ENCODE data around the gene MT1F.

The MT1F gene

GRCh38 chr16:56683424-56684172 lies 25.8 kb downstream of the MT1F start:
- no peak overlapping the region; the same call in 1 of the 2 replicates for H3K4me3 ChIP-seq (ENCODE audit: low read depth, low read length)
- DNase-seq (ENCODE audit: low read depth), result no peak

DNA sequence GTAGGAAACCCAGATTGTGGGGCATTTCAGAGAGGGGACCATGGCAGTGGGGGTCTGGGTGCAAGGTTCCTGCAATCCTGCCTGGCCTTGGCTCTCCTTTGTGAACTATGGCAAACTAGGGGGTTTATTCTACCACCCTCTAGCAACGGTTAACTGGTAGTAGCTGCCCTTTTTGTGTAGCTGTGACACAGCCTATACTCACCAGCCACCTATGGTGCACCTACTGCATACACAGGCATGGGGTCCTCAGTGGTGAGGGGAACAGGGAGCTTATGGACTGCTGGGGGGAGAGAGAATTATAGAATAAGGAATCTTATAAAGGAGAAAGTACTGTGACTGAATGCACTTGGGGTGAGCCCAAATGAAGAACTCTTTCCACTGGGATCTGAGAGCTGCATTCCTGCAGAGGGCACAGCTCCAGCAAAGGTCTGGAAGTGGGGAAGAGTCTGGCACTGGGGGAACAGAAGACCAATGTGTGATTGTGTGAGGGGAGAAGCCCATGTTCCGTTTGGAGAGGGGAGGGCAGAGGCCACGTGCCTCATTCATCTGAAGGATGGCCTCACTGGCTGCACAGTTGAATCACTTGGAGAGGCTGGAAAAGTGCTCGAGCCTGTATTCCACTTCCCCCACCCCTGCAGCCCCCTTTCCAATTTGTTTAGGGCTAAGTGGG lies 26.6 kb downstream of the MT1F start:
- DNase-seq (ENCODE audit: low read depth), result no peak
- no peak overlapping the region for H3K4me3 ChIP-seq (ENCODE audit: low read depth, low read length)
- TF ChIP-seq, protein P1, sequence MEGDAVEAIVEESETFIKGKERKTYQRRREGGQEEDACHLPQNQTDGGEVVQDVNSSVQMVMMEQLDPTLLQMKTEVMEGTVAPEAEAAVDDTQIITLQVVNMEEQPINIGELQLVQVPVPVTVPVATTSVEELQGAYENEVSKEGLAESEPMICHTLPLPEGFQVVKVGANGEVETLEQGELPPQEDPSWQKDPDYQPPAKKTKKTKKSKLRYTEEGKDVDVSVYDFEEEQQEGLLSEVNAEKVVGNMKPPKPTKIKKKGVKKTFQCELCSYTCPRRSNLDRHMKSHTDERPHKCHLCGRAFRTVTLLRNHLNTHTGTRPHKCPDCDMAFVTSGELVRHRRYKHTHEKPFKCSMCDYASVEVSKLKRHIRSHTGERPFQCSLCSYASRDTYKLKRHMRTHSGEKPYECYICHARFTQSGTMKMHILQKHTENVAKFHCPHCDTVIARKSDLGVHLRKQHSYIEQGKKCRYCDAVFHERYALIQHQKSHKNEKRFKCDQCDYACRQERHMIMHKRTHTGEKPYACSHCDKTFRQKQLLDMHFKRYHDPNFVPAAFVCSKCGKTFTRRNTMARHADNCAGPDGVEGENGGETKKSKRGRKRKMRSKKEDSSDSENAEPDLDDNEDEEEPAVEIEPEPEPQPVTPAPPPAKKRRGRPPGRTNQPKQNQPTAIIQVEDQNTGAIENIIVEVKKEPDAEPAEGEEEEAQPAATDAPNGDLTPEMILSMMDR (IDR thresholded peaks at IDR 0.05; ENCODE audit: low read depth, low read length, missing control alignments), result no peak

More at GRCh38 chr16:56683424-56684172, 25.8 kb downstream of the MT1F start:
- TF ChIP-seq, protein P1 (IDR thresholded peaks at IDR 0.05; ENCODE audit: low read depth, low read length, missing control alignments), result no peak

DNA sequence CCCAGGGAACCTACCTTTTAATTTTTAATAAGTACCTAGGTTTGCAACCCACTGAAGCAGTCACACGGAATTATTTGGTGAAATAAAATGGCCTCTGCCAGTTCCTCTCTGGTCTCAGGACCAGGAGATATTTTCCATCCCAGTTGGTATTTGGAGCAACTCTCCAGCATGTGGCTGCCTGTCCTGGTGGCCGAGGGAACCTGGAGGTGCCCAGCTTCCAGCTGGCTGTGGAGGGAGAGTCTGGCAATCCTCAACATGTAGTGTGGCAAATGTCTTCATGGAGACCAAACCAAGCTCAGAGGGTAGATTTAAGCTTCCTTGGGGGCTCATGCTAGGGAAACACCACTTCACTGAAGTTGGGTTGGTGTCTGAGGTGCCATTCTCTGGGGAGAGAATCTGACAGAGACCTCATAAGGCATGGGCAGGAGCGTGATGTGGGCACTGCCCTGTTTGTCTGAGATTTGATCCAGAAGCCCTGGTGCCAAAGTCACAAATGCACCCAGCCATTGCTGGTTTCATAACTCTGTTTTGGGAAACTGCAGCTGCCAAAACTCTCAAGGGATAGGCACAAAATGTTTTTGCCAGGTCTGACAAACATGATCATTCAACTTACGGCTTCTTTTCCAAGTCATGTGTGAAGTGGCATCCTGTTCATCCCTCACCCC lies 27.3 kb downstream of the MT1F start:
- DNase-seq (ENCODE audit: low read depth), result no peak
- TF ChIP-seq, protein P1 (IDR thresholded peaks at IDR 0.05; ENCODE audit: low read depth, low read length, missing control alignments), result no peak
- H3K4me3 ChIP-seq (ENCODE audit: low read depth, low read length), result no peak overlapping the region

DNA sequence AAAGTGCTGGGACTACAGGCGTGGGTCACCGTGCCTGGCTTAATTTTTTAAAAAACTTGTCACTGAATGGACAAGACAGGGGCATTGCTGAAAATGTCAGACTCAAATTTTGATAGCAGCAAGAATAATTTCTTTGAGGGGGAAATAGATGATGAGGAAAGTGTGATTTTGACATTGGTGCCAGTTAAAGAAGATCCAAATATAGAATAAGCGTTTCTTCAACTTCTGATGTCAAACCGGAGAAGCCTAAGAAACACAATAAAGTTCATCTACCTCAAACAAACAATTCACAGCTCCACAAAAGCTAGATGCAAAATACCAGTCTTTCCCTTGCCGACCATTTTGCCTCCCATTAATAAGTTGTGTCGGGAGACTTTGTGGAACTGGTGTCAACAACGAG lies 29.0 kb downstream of the MT1F start:
- TF ChIP-seq, protein P1 (IDR thresholded peaks at IDR 0.05; ENCODE audit: low read depth, low read length, missing control alignments), result no peak
- H3K4me3 ChIP-seq (ENCODE audit: low read depth, low read length), result no peak overlapping the region
- no peak for DNase-seq (ENCODE audit: low read depth)

DNA sequence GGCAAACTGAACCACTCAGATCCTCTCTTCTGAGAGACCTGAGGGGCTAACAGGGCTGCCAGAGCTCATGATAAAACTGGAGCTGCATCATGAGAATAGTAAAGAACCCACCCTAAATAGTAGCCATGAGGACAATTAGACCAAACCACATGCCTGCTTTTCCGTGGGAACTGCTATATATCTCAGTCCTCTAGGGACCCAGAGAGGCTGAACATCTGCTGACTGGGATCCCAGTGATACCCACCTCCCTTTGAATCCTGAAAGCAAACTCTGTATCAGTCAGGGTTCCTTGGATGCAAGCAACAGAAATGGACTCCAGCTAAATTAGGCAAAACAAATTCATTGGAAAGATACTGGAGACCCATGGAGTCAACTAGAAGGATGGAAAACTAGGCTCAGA lies 31.0 kb downstream of the MT1F start:
- no peak for DNase-seq (ENCODE audit: low read depth)
- H3K4me3 ChIP-seq (ENCODE audit: low read depth, low read length), result no peak overlapping the region
- TF ChIP-seq, protein P1 (IDR thresholded peaks at IDR 0.05; ENCODE audit: low read depth, low read length, missing control alignments), result no peak

- no peak for DNase-seq (ENCODE audit: low read depth)
- no peak overlapping the region for H3K4me3 ChIP-seq (ENCODE audit: low read depth, low read length)
- TF ChIP-seq, protein P1 (IDR thresholded peaks at IDR 0.05; ENCODE audit: low read depth, low read length, missing control alignments), result no peak
Measured at GRCh38 chr16:56689171-56689570, 31.4 kb downstream of the MT1F start.
